PC-3 (cell line): ENCODE measurements around the gene BBS4. TPM values are rescaled to one million over a fixed set of nuclear protein-coding genes. Genes with fewer than 3 reads are reported as not detected.
"Not testable (repeated sequence)": the region's sequence is repeated elsewhere in the genome, so short reads cannot be mapped to it uniquely, and the experiment has no call there.

Experiments used
- ATAC-seq: fragments of 200-7000 bp; cut with Tn5 transposase; 2 replicates; pipeline ENCODE4 v1.9.1; 2020; ENCODE audit warnings: mild to moderate bottlenecking, moderate library complexity
- BruUV-seq: library from RNA; stranded (reverse); fragments of 400-500 nt; replicated peaks from 2 replicates; lab custom pipeline; 2021; lab: Mats Ljungman, UMichigan
- CTCF ChIA-PET: fragments of 300-600 bp; sonication (Branson Sonifier 250); formaldehyde crosslinking; loops from one replicate; lab custom pipeline; 2022; ENCODE audit warnings: antibody characterized with exemption; lab: Charles Lee
- POLR2A ChIA-PET: fragments of 300-600 bp; sonication (Branson Sonifier 250); formaldehyde crosslinking; loops from one replicate; lab custom pipeline; 2022; ENCODE audit warnings: antibody characterized with exemption; ENCODE audit not compliant: unreplicated experiment; lab: Charles Lee
- DNase-seq: peaks from one replicate; pipeline ENCODE4 v3.0.0-alpha.2; 2015
- H2AFZ ChIP-seq: fragments of 300-600 bp; sonication (generic); 2 replicates; pipeline ENCODE4 v1.6.0; 2016; ENCODE audit warnings: antibody characterized with exemption, low read length
- H3F3A ChIP-seq: fragments of 300-600 bp; sonication (generic); one replicate; pipeline ENCODE4 v1.6.0; 2017; ENCODE audit warnings: antibody characterized with exemption, low read length, control low read depth, mild to moderate bottlenecking; ENCODE audit not compliant: unreplicated experiment
- H3K27ac ChIP-seq: fragments of 300-600 bp; sonication (generic); 2 replicates; pipeline ENCODE4 v1.5.1; 2016; ENCODE audit warnings: mild to moderate bottlenecking, low read length
- H3K27me3 ChIP-seq: fragments of 300-600 bp; sonication (generic); 2 replicates; pipeline ENCODE4 v1.6.1; 2016; ENCODE audit warnings: low read length, mixed read lengths
- H3K36me3 ChIP-seq: fragments of 300-600 bp; sonication (generic); 2 replicates; pipeline ENCODE4 v1.6.1; 2016; ENCODE audit warnings: low read depth, mixed run types, low read length, mixed read lengths
- H3K4me1 ChIP-seq: fragments of 300-600 bp; sonication (generic); 2 replicates; pipeline ENCODE4 v1.5.1; 2016; ENCODE audit warnings: low read length; ENCODE audit not compliant: insufficient read depth
- H3K4me2 ChIP-seq: fragments of 300-600 bp; sonication (generic); 2 replicates; pipeline ENCODE4 v1.6.0; 2016; ENCODE audit warnings: low read length
- H3K4me3 ChIP-seq: fragments of 300-600 bp; sonication (generic); 2 replicates; pipeline ENCODE4 v1.5.1; 2016; ENCODE audit warnings: mild to moderate bottlenecking, low read length, mixed read lengths
- H3K79me2 ChIP-seq: fragments of 300-600 bp; sonication (generic); 2 replicates; pipeline ENCODE4 v1.6.1; 2017; ENCODE audit warnings: low read length, mixed read lengths
- H3K9ac ChIP-seq: fragments of 300-600 bp; sonication (generic); 2 replicates; pipeline ENCODE4 v1.6.0; 2016; ENCODE audit warnings: mild to moderate bottlenecking, low read length
- H3K9me2 ChIP-seq: fragments of 300-600 bp; sonication (generic); replicated peaks from 2 replicates; pipeline ENCODE4 v1.6.1; 2016; ENCODE audit warnings: mixed run types, low read length, mixed read lengths
- H3K9me3 ChIP-seq: fragments of 300-600 bp; sonication (generic); 2 replicates; pipeline ENCODE4 v1.6.1; 2016; ENCODE audit warnings: low read length, mixed read lengths
- H4K20me1 ChIP-seq: fragments of 300-600 bp; sonication (generic); 2 replicates; pipeline ENCODE4 v1.6.1; 2016; ENCODE audit warnings: low read length, mixed read lengths
- intact Hi-C: fragments of 100-400 bp; cut with micrococcal nuclease; formaldehyde crosslinking; loops from 2 replicates; pipeline ENCODE4 v1.9.0; 2023
- total RNA-seq: library from RNA; depleted of rRNA; stranded (reverse); fragments of >200 nt; gene quantifications from 2 replicates; pipeline ENCODE4 v1.2.3, GENCODE V29; 2014

BBS4 gene
- total RNA-seq, 1 experiment from 2014 or later = 18.7 TPM

GRCh38 chr15:72648631-72649253 is 37.3 kb upstream of the BBS4 start:
- H3K4me2 ChIP-seq, H3F3A ChIP-seq, BruUV-seq, H3K79me2 ChIP-seq, DNase-seq, H3K27ac ChIP-seq, H2AFZ ChIP-seq, H3K9me3 ChIP-seq, H3K9me2 ChIP-seq, H3K4me1 ChIP-seq, H4K20me1 ChIP-seq, H3K4me3 ChIP-seq, H3K27me3 ChIP-seq, intact Hi-C loops, H3K36me3 ChIP-seq, ATAC-seq, POLR2A ChIA-PET, H3K9ac ChIP-seq, CTCF ChIA-PET: not testable (repeated sequence)

DNA sequence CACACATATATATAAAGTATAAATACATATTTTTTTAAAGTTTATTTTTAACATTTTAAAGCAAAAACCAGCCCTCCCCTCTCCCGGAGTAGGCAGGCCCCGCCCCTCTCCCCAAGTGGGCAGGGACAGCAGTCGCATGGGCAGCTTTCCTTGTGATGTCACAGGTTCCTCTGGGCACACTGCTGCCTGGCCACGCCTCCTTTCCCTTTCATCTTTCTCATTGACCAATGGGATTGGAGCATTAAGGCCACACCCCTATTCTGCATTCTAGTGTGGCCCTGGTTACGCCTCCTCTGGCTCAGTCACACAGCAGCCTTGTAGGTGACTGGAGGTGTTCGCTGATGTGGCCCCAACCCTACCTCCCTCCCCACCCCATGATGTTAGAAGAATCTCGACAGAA is 31.6 kb upstream of the BBS4 start, which contains the start of gene GOLGA6B:
Gene GOLGA6B (plus strand): TSS at position 301 of the 400 bp plus-strand sequence. CDS start 41 bp downstream, at position 342.
- POLR2A ChIA-PET, BruUV-seq: not testable (repeated sequence)

GRCh38 chr15:72656014-72656413 is 30.0 kb upstream of the BBS4 start:
- POLR2A ChIA-PET, H4K20me1 ChIP-seq, DNase-seq, H3K27me3 ChIP-seq, BruUV-seq, CTCF ChIA-PET, H3K4me1 ChIP-seq, H3K36me3 ChIP-seq, H3K4me2 ChIP-seq, ATAC-seq, H3K9me3 ChIP-seq, intact Hi-C loops, H3K27ac ChIP-seq, H3K4me3 ChIP-seq, H2AFZ ChIP-seq, H3K9ac ChIP-seq, H3K79me2 ChIP-seq, H3K9me2 ChIP-seq, H3F3A ChIP-seq: not testable (repeated sequence)

More for the DNA sequence above, 31.6 kb upstream of the BBS4 start, which contains the start of gene GOLGA6B:
- intact Hi-C loops, H3K4me3 ChIP-seq, H3K27ac ChIP-seq, H3K36me3 ChIP-seq, H4K20me1 ChIP-seq, H3F3A ChIP-seq, H3K9me2 ChIP-seq, DNase-seq, H2AFZ ChIP-seq, ATAC-seq, H3K4me2 ChIP-seq, H3K9ac ChIP-seq, CTCF ChIA-PET, H3K9me3 ChIP-seq, H3K79me2 ChIP-seq, H3K27me3 ChIP-seq, H3K4me1 ChIP-seq: not testable (repeated sequence)

- H3K79me2 ChIP-seq, ATAC-seq, CTCF ChIA-PET, POLR2A ChIA-PET, H3K9me3 ChIP-seq, H3K36me3 ChIP-seq, DNase-seq, H3K9me2 ChIP-seq, H4K20me1 ChIP-seq, H3F3A ChIP-seq, H3K4me1 ChIP-seq, H3K27me3 ChIP-seq, BruUV-seq, H2AFZ ChIP-seq, H3K9ac ChIP-seq, H3K27ac ChIP-seq, H3K4me2 ChIP-seq, H3K4me3 ChIP-seq, intact Hi-C loops: not testable (repeated sequence)
Measured at GRCh38 chr15:72661081-72661480, 24.9 kb upstream of the BBS4 start.

- H3K27ac ChIP-seq, H3F3A ChIP-seq, H3K27me3 ChIP-seq, H3K4me3 ChIP-seq, H3K4me2 ChIP-seq, ATAC-seq, H3K79me2 ChIP-seq, H4K20me1 ChIP-seq, H3K9ac ChIP-seq, CTCF ChIA-PET, H3K9me2 ChIP-seq, H3K9me3 ChIP-seq, POLR2A ChIA-PET, DNase-seq, H3K36me3 ChIP-seq, H3K4me1 ChIP-seq, intact Hi-C loops, BruUV-seq, H2AFZ ChIP-seq: not testable (repeated sequence)
Measured at GRCh38 chr15:72663931-72664330, 22.1 kb upstream of the BBS4 start.

DNA sequence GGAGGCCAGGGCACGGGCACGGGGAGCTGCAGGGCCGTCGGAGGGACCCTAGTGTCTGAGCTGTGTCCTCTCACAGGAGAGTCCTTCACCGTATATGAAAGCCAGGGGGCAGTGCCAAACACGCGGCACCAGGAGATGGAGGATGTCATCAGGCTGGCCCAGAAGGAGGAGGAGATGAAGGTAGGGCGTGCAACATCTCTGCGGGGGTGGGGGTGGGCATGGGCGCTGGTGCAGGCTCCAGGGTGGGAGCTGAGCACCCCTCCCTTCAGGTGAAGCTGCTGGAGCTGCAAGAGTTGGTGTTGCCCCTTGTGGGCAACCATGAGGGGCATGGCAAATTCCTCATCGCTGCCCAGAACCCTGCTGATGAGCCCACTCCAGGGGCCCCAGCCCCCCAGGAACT is 20.3 kb upstream of the BBS4 start:
- H3K9me3 ChIP-seq, H3K79me2 ChIP-seq, POLR2A ChIA-PET, H3K9ac ChIP-seq, CTCF ChIA-PET, H3K4me2 ChIP-seq, H3K9me2 ChIP-seq, BruUV-seq, H3K27me3 ChIP-seq, DNase-seq, H3K36me3 ChIP-seq, H3K4me1 ChIP-seq, H3F3A ChIP-seq, H4K20me1 ChIP-seq, H3K27ac ChIP-seq, H2AFZ ChIP-seq, intact Hi-C loops, H3K4me3 ChIP-seq, ATAC-seq: not testable (repeated sequence)

DNA sequence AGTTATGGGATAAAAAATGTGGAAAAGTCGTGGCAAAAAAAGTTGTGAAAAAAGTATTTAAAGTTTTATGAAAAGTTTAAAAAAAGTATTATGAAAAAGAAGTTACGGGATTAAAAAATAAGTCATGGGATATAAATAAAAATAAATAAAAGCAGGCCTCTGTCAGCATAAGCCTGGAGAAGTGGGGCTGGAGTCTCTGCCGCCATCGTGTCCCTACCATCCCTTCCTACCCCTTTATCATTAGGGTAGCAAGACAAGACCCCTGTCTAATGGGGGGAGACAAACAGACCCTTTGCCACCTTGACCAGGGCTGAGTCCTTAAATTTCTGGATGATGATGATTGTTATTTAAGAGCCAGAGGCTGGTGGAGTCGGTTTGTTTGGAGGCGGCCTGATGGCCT is 16.2 kb upstream of the BBS4 start:
- H4K20me1 ChIP-seq, CTCF ChIA-PET, H3K27ac ChIP-seq, H3K79me2 ChIP-seq, BruUV-seq, ATAC-seq, H3K4me3 ChIP-seq, H3K9me2 ChIP-seq, DNase-seq, intact Hi-C loops, H3F3A ChIP-seq, H3K9me3 ChIP-seq, H3K4me1 ChIP-seq, H3K36me3 ChIP-seq, H3K9ac ChIP-seq, H2AFZ ChIP-seq, H3K27me3 ChIP-seq, POLR2A ChIA-PET, H3K4me2 ChIP-seq: not testable (repeated sequence)
